ENCODE measurements around the gene TRABD2B.

The TRABD2B gene

DNA sequence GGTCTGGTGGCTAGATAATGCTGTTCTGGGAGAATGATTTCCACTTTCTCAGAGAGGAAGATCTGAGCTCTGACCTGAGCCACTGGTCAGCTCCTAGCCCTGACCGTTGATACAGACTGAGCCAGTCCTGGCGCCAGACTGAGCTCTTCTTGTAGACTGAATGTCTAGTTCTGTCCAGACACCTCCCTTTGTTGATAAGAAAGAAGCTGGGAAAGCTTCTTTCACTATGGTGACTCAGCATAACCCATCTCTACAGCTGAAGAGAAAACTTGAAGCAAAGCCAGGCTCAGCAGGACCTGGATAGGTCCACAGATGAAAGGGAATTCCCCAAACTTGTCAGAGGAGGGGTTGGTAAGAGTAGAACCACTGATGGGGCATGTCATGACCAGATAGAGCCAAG, 9.9 kb upstream of the TRABD2B start:
- no peaks in the 10 kb centered on the region for H3K36me3 ChIP-seq (ENCODE audit: control insufficient read depth, low read length)
- H3K4me3 ChIP-seq (ENCODE audit: low read length), result no peak overlapping the region
- no peaks in the 10 kb centered on the region for H3K27me3 ChIP-seq (ENCODE audit: control insufficient read depth, low read length)
- no peak overlapping the region for H3K4me2 ChIP-seq (ENCODE audit: low read length)
- no peaks in the 10 kb centered on the region for H4K20me1 ChIP-seq (ENCODE audit: control insufficient read depth, insufficient read depth, low read depth, low read length)
- H3K4me1 ChIP-seq (ENCODE audit: control insufficient read depth, low read length), result no peaks in the 10 kb centered on the region
- no peaks in the 10 kb centered on the region for H3K9me2 ChIP-seq (replicated peaks; ENCODE audit: control insufficient read depth, low read length)
- H3K27ac ChIP-seq (ENCODE audit: low read depth, low read length), result no peak overlapping the region
- H3K79me2 ChIP-seq (ENCODE audit: control insufficient read depth, low read length), result no peaks in the 10 kb centered on the region
- no peaks in the 10 kb centered on the region for H3K9me3 ChIP-seq (ENCODE audit: control insufficient read depth, insufficient read depth, low read length)
- no peak for TF ChIP-seq EZH2phosphoT487 (IDR thresholded peaks at IDR 0.05; ENCODE audit: borderline replicate concordance, low read length)
- TF ChIP-seq, protein P1, sequence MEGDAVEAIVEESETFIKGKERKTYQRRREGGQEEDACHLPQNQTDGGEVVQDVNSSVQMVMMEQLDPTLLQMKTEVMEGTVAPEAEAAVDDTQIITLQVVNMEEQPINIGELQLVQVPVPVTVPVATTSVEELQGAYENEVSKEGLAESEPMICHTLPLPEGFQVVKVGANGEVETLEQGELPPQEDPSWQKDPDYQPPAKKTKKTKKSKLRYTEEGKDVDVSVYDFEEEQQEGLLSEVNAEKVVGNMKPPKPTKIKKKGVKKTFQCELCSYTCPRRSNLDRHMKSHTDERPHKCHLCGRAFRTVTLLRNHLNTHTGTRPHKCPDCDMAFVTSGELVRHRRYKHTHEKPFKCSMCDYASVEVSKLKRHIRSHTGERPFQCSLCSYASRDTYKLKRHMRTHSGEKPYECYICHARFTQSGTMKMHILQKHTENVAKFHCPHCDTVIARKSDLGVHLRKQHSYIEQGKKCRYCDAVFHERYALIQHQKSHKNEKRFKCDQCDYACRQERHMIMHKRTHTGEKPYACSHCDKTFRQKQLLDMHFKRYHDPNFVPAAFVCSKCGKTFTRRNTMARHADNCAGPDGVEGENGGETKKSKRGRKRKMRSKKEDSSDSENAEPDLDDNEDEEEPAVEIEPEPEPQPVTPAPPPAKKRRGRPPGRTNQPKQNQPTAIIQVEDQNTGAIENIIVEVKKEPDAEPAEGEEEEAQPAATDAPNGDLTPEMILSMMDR (IDR thresholded peaks at IDR 0.05; ENCODE audit: low read depth, low read length, poor library complexity, severe bottlenecking), result no peak
- no peaks in the 10 kb centered on the region for H3F3A ChIP-seq (ENCODE audit: control insufficient read depth, insufficient read depth)

- Histone ChIP-seq H4K20me1 (ENCODE audit: control insufficient read depth, insufficient read depth, low read depth, low read length) (no peaks in the 10 kb centered on the region), H3F3A (ENCODE audit: control insufficient read depth, insufficient read depth) (no peaks in the 10 kb centered on the region), H3K27me3 (ENCODE audit: control insufficient read depth, low read length) (no peaks in the 10 kb centered on the region), H3K9me2 (replicated peaks; ENCODE audit: control insufficient read depth, low read length) (no peaks in the 10 kb centered on the region), H3K9me3 (ENCODE audit: control insufficient read depth, insufficient read depth, low read length) (no peaks in the 10 kb centered on the region), H3K4me2 (ENCODE audit: low read length) (no peak overlapping the region), H3K79me2 (ENCODE audit: control insufficient read depth, low read length) (no peaks in the 10 kb centered on the region), H3K36me3 (ENCODE audit: control insufficient read depth, low read length) (no peaks in the 10 kb centered on the region), H3K4me3 (ENCODE audit: low read length) (no peak overlapping the region), H3K27ac (ENCODE audit: low read depth, low read length) (no peak overlapping the region), H3K4me1 (ENCODE audit: control insufficient read depth, low read length) (no peaks in the 10 kb centered on the region)
- TF ChIP-seq, protein P1 (IDR thresholded peaks at IDR 0.05; ENCODE audit: low read depth, low read length, poor library complexity, severe bottlenecking), result no peak
- TF ChIP-seq EZH2phosphoT487 (IDR thresholded peaks at IDR 0.05; ENCODE audit: borderline replicate concordance, low read length), result no peak
These were observed 9.1 kb upstream of the TRABD2B start for GRCh38 chr1:48006264-48006663.

- no peaks in the 10 kb centered on the region for H3K27me3 ChIP-seq (ENCODE audit: control insufficient read depth, low read length)
- H3K9me2 ChIP-seq (replicated peaks; ENCODE audit: control insufficient read depth, low read length), result no peaks in the 10 kb centered on the region
- no peaks in the 10 kb centered on the region for H3K4me1 ChIP-seq (ENCODE audit: control insufficient read depth, low read length)
- no peak overlapping the region for H3K4me2 ChIP-seq (ENCODE audit: low read length)
- H3K27ac ChIP-seq (ENCODE audit: low read depth, low read length), result no peak overlapping the region
- no peaks in the 10 kb centered on the region for H3K9me3 ChIP-seq (ENCODE audit: control insufficient read depth, insufficient read depth, low read length)
- H3F3A ChIP-seq (ENCODE audit: control insufficient read depth, insufficient read depth), result no peaks in the 10 kb centered on the region
- TF ChIP-seq, protein P1 (IDR thresholded peaks at IDR 0.05; ENCODE audit: low read depth, low read length, poor library complexity, severe bottlenecking), result no peak
- no peak for TF ChIP-seq EZH2phosphoT487 (IDR thresholded peaks at IDR 0.05; ENCODE audit: borderline replicate concordance, low read length)
- H3K79me2 ChIP-seq (ENCODE audit: control insufficient read depth, low read length), result no peaks in the 10 kb centered on the region
- H4K20me1 ChIP-seq (ENCODE audit: control insufficient read depth, insufficient read depth, low read depth, low read length), result no peaks in the 10 kb centered on the region
- no peaks in the 10 kb centered on the region for H3K36me3 ChIP-seq (ENCODE audit: control insufficient read depth, low read length)
- H3K4me3 ChIP-seq (ENCODE audit: low read length), result no peak overlapping the region
These were observed 8.3 kb upstream of the TRABD2B start for GRCh38 chr1:48005253-48006117.
